HG03575 (cell line): ENCODE measurements around the gene PROSER2.

ENCODE experiments used
- ATAC-seq: cut with Tn5 transposase; IDR thresholded peaks from one replicate; pipeline ENCODE4 v1.9.1; 2021; ENCODE audit not compliant: unreplicated experiment, insufficient number of reproducible peaks, low FRiP score; ENCODE audit errors: extremely low read depth

Gene PROSER2

GRCh38 chr10:11895108-11895466 lies 71.9 kb downstream of the PROSER2 start:
- no peak for ATAC-seq

GRCh38 chr10:11895598-11895997 lies 72.4 kb downstream of the PROSER2 start:
- no peak for ATAC-seq

GRCh38 chr10:11896549-11897200 lies 73.5 kb downstream of the PROSER2 start:
- ATAC-seq = no peak

- no peak for ATAC-seq
These were observed 74.8 kb downstream of the PROSER2 start for GRCh38 chr10:11898033-11898371.

GRCh38 chr10:11898372-11899066 lies 75.4 kb downstream of the PROSER2 start:
- no peak for ATAC-seq

- no peak for ATAC-seq
These were observed 76.1 kb downstream of the PROSER2 start for GRCh38 chr10:11899067-11899876.

GRCh38 chr10:11901036-11901301 lies 77.8 kb downstream of the PROSER2 start:
- ATAC-seq = no peak

GRCh38 chr10:11901454-11901832 lies 78.3 kb downstream of the PROSER2 start:
- no peak for ATAC-seq

- ATAC-seq = no peak
These were observed 78.8 kb downstream of the PROSER2 start for GRCh38 chr10:11901833-11902475.

GRCh38 chr10:11902646-11903045 lies 79.5 kb downstream of the PROSER2 start:
- ATAC-seq = no peak

GRCh38 chr10:11906714-11907113 lies 83.6 kb downstream of the PROSER2 start:
- ATAC-seq = no peak

GRCh38 chr10:11907914-11908313 lies 84.8 kb downstream of the PROSER2 start:
- ATAC-seq = no peak

GRCh38 chr10:11908536-11908935 lies 85.4 kb downstream of the PROSER2 start:
- no peak for ATAC-seq

- ATAC-seq = no peak
These were observed 85.8 kb downstream of the PROSER2 start for GRCh38 chr10:11908991-11909390.

- no peak for ATAC-seq
These were observed 86.5 kb downstream of the PROSER2 start for GRCh38 chr10:11909618-11910017.

GRCh38 chr10:11910102-11910501 lies 86.9 kb downstream of the PROSER2 start:
- ATAC-seq = no peak

GRCh38 chr10:11913079-11913641 lies 90.0 kb downstream of the PROSER2 start:
- ATAC-seq = no peak

GRCh38 chr10:11918384-11918783 lies 95.2 kb downstream of the PROSER2 start:
- ATAC-seq = no peak

- no peak for ATAC-seq
These were observed 96.1 kb downstream of the PROSER2 start for GRCh38 chr10:11919271-11919670.
